ENCODE data around the gene EHD1. TPM values are rescaled to one million over a fixed set of nuclear protein-coding genes. Genes with fewer than 3 reads are reported as not detected.

Gene EHD1
- total RNA-seq, 1 donor: 183 TPM

- Histone ChIP-seq H3K27me3 (ENCODE audit: insufficient read depth, low read length) (no peaks in the 10 kb centered on the region), H3K9me3 (ENCODE audit: low read depth, low read length) (no peaks in the 10 kb centered on the region), H3K4me1 (ENCODE audit: insufficient read depth, low read length) (peaks cover 23% of the 10 kb centered on the region), H3K4me3 (ENCODE audit: low read length) (no peak overlapping the region)
Observed at GRCh38 chr11:64842366-64842759, 36.1 kb downstream of the EHD1 start.

GRCh38 chr11:64841592-64842365 lies 36.6 kb downstream of the EHD1 start:
- H3K4me1 ChIP-seq (ENCODE audit: insufficient read depth, low read length): peaks cover 17% of the 10 kb centered on the region
- H3K27me3 ChIP-seq (ENCODE audit: insufficient read depth, low read length): no peaks in the 10 kb centered on the region
- no peak overlapping the region for H3K4me3 ChIP-seq (ENCODE audit: low read length)
- H3K9me3 ChIP-seq (ENCODE audit: low read depth, low read length): no peaks in the 10 kb centered on the region

GRCh38 chr11:64839887-64840782 lies 38.3 kb downstream of the EHD1 start:
- Histone ChIP-seq H3K4me3 (ENCODE audit: low read length) (no peak overlapping the region), H3K4me1 (ENCODE audit: insufficient read depth, low read length) (peaks cover 13% of the 10 kb centered on the region), H3K9me3 (ENCODE audit: low read depth, low read length) (no peaks in the 10 kb centered on the region), H3K27me3 (ENCODE audit: insufficient read depth, low read length) (no peaks in the 10 kb centered on the region)

DNA sequence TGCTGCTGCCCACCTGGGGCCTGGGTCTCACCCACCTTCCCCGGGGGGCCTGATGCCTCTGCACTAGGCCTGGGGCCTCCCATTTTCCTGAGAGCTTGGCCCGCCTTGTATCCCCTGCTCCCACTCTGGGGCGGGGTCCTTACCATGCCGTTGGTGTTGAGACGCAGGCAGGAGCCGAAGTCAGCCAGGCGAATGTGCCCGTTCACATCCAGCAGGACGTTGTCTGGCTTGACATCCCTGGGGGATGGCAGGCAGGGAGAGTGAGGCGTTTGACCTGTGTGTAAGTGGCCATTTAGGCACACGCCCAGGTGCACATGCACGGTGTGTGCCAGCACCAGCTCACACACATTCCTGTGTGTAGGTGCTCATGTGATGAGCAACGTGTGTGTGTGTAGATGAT lies 39.1 kb downstream of the EHD1 start:
- Histone ChIP-seq H3K9me3 (ENCODE audit: low read depth, low read length) (no peaks in the 10 kb centered on the region), H3K4me3 (ENCODE audit: low read length) (no peak overlapping the region), H3K27me3 (ENCODE audit: insufficient read depth, low read length) (no peaks in the 10 kb centered on the region), H3K4me1 (ENCODE audit: insufficient read depth, low read length) (peaks cover 8% of the 10 kb centered on the region)

- Histone ChIP-seq H3K27me3 (ENCODE audit: insufficient read depth, low read length) (no peaks in the 10 kb centered on the region), H3K4me3 (ENCODE audit: low read length) (no peak overlapping the region), H3K9me3 (ENCODE audit: low read depth, low read length) (no peaks in the 10 kb centered on the region), H3K4me1 (ENCODE audit: insufficient read depth, low read length) (peaks cover 2% of the 10 kb centered on the region)
Observed at GRCh38 chr11:64838600-64839334, 39.7 kb downstream of the EHD1 start.

GRCh38 chr11:64837887-64838351 lies 40.5 kb downstream of the EHD1 start:
- Histone ChIP-seq H3K4me1 (ENCODE audit: insufficient read depth, low read length) (no peaks in the 10 kb centered on the region), H3K4me3 (ENCODE audit: low read length) (no peak overlapping the region), H3K9me3 (ENCODE audit: low read depth, low read length) (no peaks in the 10 kb centered on the region)

DNA sequence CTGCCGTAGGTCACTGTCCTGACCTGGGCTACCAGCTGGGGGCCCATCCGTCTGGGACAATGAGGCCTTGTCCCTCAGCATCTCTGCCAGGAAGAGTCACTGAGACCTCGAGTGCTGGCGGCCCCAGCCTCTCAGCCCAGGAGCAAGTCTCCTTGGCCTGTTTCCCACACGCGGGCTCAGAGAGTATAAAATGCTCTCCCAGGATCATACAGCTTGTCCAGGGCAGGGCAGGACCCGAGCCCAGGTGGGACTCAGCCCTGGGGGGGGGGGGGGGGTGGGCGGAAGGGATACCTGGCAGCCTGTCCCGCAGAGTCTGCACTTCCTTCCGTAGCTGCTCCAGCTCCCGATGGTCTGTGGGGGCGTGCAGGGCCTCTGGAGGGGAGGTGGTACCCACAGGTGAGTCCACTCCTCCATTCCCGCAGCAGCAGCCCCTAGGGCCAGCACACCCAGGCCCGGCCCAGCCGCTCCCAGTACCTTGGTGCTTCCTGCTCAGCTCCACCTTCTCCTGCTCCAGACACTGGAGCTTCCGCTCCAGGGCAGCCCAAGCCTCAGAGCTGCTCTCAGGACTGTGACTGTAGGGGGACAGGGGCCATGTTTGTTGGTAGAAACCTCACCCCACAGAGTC lies 41.9 kb downstream of the EHD1 start:
- H3K9me3 ChIP-seq (ENCODE audit: low read depth, low read length): no peaks in the 10 kb centered on the region
- no peaks in the 10 kb centered on the region for H3K4me1 ChIP-seq (ENCODE audit: insufficient read depth, low read length)
- H3K27me3 ChIP-seq (ENCODE audit: insufficient read depth, low read length): no peaks in the 10 kb centered on the region
- H3K4me3 ChIP-seq (ENCODE audit: low read length): no peak overlapping the region

More at GRCh38 chr11:64837887-64838351, 40.5 kb downstream of the EHD1 start:
- H3K27me3 ChIP-seq (ENCODE audit: insufficient read depth, low read length): no peaks in the 10 kb centered on the region

GRCh38 chr11:64835616-64836447 lies 42.6 kb downstream of the EHD1 start:
- no peaks in the 10 kb centered on the region for H3K4me1 ChIP-seq (ENCODE audit: insufficient read depth, low read length)

GRCh38 chr11:64834723-64835615 lies 43.5 kb downstream of the EHD1 start:
- no peaks in the 10 kb centered on the region for H3K9me3 ChIP-seq (ENCODE audit: low read depth, low read length)
- H3K27me3 ChIP-seq (ENCODE audit: insufficient read depth, low read length): no peaks in the 10 kb centered on the region
- no peaks in the 10 kb centered on the region for H3K4me1 ChIP-seq (ENCODE audit: insufficient read depth, low read length)
- H3K4me3 ChIP-seq (ENCODE audit: low read length): no peak overlapping the region

More at GRCh38 chr11:64835616-64836447, 42.6 kb downstream of the EHD1 start:
- Histone ChIP-seq H3K27me3 (ENCODE audit: insufficient read depth, low read length) (no peaks in the 10 kb centered on the region), H3K4me3 (ENCODE audit: low read length) (no peak overlapping the region), H3K9me3 (ENCODE audit: low read depth, low read length) (no peaks in the 10 kb centered on the region)

- Histone ChIP-seq H3K4me3 (ENCODE audit: low read length) (no peak overlapping the region), H3K27me3 (ENCODE audit: insufficient read depth, low read length) (no peaks in the 10 kb centered on the region), H3K4me1 (ENCODE audit: insufficient read depth, low read length) (no peaks in the 10 kb centered on the region), H3K9me3 (ENCODE audit: low read depth, low read length) (no peaks in the 10 kb centered on the region)
Observed at GRCh38 chr11:64834031-64834722, 44.2 kb downstream of the EHD1 start.

GRCh38 chr11:64833509-64833908 lies 44.9 kb downstream of the EHD1 start:
- H3K9me3 ChIP-seq (ENCODE audit: low read depth, low read length): no peaks in the 10 kb centered on the region
- H3K4me1 ChIP-seq (ENCODE audit: insufficient read depth, low read length): no peaks in the 10 kb centered on the region
- H3K4me3 ChIP-seq (ENCODE audit: low read length): no peak overlapping the region
- no peaks in the 10 kb centered on the region for H3K27me3 ChIP-seq (ENCODE audit: insufficient read depth, low read length)

GRCh38 chr11:64833198-64833502 lies 45.3 kb downstream of the EHD1 start:
- Histone ChIP-seq H3K27me3 (ENCODE audit: insufficient read depth, low read length) (no peaks in the 10 kb centered on the region), H3K9me3 (ENCODE audit: low read depth, low read length) (no peaks in the 10 kb centered on the region), H3K4me3 (ENCODE audit: low read length) (no peak overlapping the region), H3K4me1 (ENCODE audit: insufficient read depth, low read length) (no peaks in the 10 kb centered on the region)

All from mononuclear cell (primary cell).